HG03060 (cell line): Measurements from ENCODE around the gene OR5F1.

Experiments used
- ATAC-seq: cut with Tn5 transposase; IDR thresholded peaks from one replicate; pipeline ENCODE4 v1.9.1; 2021; ENCODE audit warnings: low read depth, moderate number of reproducible peaks; ENCODE audit not compliant: unreplicated experiment

Gene OR5F1

GRCh38 chr11:55994525-55994924 is at the start of gene OR5F1:
OR5F1 (minus strand) TSS chr11:55994625; CDS start chr11:55994625, 0 bp downstream.
- no peak for ATAC-seq

GRCh38 chr11:56027354-56027753 is 32.9 kb upstream of the OR5F1 start, which contains the start of gene OR5AS1:
OR5AS1 (plus strand) TSS chr11:56027654; CDS start chr11:56030419, 2,765 bp downstream.
- no peak for ATAC-seq

- ATAC-seq = no peak
Measured at GRCh38 chr11:56013805-56014204, 19.4 kb upstream of the OR5F1 start.

- no peak for ATAC-seq
Measured at GRCh38 chr11:56010716-56011115, 16.3 kb upstream of the OR5F1 start.

- no peak for ATAC-seq
Measured at GRCh38 chr11:55970935-55971334, 23.5 kb downstream of the OR5F1 start.

GRCh38 chr11:55969845-55970244 is 24.6 kb downstream of the OR5F1 start, which contains the start of gene OR10AG1:
OR10AG1 (minus strand) TSS chr11:55969945; CDS start chr11:55969907, 38 bp downstream.
- ATAC-seq = no peak

- ATAC-seq = no peak
Measured at GRCh38 chr11:55967914-55968313, 26.5 kb downstream of the OR5F1 start.

- ATAC-seq = no peak
Measured at GRCh38 chr11:55966391-55966790, 28.0 kb downstream of the OR5F1 start.

- no peak for ATAC-seq
Measured at GRCh38 chr11:55956521-55956920, 37.9 kb downstream of the OR5F1 start.

- no peak for ATAC-seq
Measured at GRCh38 chr11:55949330-55949729, 45.1 kb downstream of the OR5F1 start.
